ENCODE results near the gene YBEY.

The YBEY gene

DNA sequence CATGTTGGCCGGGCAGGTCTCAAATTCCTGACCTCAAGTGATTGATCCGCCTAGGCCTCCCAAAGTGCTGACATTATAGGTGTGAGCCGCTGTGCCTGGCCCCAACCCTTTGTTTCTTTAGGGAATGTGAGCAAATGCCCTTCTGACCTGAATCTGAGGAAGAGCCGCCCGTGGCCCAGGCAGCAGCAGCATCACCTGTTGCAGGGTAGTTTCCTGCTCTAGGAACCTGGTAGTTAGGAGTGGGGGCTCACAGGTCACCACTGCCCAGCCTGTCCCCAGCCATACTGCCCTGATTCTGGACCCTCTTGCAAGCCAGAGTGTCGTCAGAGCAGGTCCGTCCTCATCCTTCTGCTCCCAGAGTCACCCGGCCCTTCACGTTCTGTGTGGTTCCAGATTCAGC, 13.0 kb downstream of the YBEY start:
- ATAC-seq (ENCODE audit: insufficient read depth, low read depth) = no peak

DNA sequence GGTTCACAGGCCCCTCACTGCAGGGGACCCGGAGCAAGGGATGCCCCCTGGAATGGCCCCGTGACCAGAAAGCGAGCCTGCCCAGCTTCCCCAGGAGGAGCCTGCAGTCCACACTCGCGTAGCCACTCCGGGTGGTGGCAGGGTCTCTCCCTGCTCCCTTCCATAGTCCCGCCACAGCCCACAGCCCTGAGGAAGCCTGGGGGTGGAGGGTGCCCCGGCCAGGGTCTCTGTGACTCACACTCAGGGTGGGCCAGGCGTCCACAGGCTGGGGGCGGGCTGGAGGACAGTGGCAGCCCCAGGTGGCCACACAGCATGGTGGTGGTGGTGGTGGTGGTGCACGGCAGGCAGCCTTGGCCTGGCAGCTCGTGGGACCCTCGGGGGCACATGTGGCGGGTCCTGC, 15.6 kb downstream of the YBEY start:
- no peak for TF ChIP-seq EZH2 (IDR thresholded peaks at IDR 0.05; ENCODE audit: borderline replicate concordance, low read depth, low read length, severe bottlenecking)
- TF ChIP-seq, protein P1, sequence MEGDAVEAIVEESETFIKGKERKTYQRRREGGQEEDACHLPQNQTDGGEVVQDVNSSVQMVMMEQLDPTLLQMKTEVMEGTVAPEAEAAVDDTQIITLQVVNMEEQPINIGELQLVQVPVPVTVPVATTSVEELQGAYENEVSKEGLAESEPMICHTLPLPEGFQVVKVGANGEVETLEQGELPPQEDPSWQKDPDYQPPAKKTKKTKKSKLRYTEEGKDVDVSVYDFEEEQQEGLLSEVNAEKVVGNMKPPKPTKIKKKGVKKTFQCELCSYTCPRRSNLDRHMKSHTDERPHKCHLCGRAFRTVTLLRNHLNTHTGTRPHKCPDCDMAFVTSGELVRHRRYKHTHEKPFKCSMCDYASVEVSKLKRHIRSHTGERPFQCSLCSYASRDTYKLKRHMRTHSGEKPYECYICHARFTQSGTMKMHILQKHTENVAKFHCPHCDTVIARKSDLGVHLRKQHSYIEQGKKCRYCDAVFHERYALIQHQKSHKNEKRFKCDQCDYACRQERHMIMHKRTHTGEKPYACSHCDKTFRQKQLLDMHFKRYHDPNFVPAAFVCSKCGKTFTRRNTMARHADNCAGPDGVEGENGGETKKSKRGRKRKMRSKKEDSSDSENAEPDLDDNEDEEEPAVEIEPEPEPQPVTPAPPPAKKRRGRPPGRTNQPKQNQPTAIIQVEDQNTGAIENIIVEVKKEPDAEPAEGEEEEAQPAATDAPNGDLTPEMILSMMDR (IDR thresholded peaks at IDR 0.05; ENCODE audit: borderline replicate concordance, extremely low read depth, low read length, poor library complexity, severe bottlenecking) = no peak
- peaks cover 3% of the 10 kb centered on the region; the same call in 1 of the 2 replicates for H3K79me2 ChIP-seq (ENCODE audit: insufficient read depth, low read length)
- H3K9ac ChIP-seq (ENCODE audit: low read depth, low read length) = no peak overlapping the region
- no peak overlapping the region for H2AFZ ChIP-seq (ENCODE audit: low read depth, low read length)
- H3K27me3 ChIP-seq (ENCODE audit: insufficient read depth, low read length, poor library complexity) = no peaks in the 10 kb centered on the region
- no peak overlapping the region for H3K4me2 ChIP-seq (ENCODE audit: insufficient read depth, low read length)
- peaks cover 8% of the 10 kb centered on the region; the same call in 1 of the 2 replicates for H4K20me1 ChIP-seq (ENCODE audit: insufficient read depth, low read length)
- DNase-seq = no peak
- no peak overlapping the region for H3K4me3 ChIP-seq (ENCODE audit: low read depth in 1 of 2, low read length in 2 of 2)
- no peak overlapping the region for H3K27ac ChIP-seq (ENCODE audit: low read length)
- H3K4me1 ChIP-seq (ENCODE audit: insufficient read depth, low read length) = no peaks in the 10 kb centered on the region
- no peaks in the 10 kb centered on the region for H3K9me3 ChIP-seq (ENCODE audit: insufficient read depth, low read length, severe bottlenecking)
- peaks cover 63% of the 10 kb centered on the region for H3K36me3 ChIP-seq (ENCODE audit: insufficient read depth, low read length)
- no peak for ATAC-seq (ENCODE audit: insufficient read depth, low read depth)

More for the DNA sequence above, 13.0 kb downstream of the YBEY start:
- DNase-seq = no peak
- H3K9ac ChIP-seq (ENCODE audit: low read depth, low read length) = no peak overlapping the region
- H3K4me1 ChIP-seq (ENCODE audit: insufficient read depth, low read length) = no peaks in the 10 kb centered on the region
- no peaks in the 10 kb centered on the region for H3K9me3 ChIP-seq (ENCODE audit: insufficient read depth, low read length, severe bottlenecking)
- no peaks in the 10 kb centered on the region for H3K79me2 ChIP-seq (ENCODE audit: insufficient read depth, low read length)
- peaks cover 8% of the 10 kb centered on the region; the same call in 1 of the 2 replicates for H4K20me1 ChIP-seq (ENCODE audit: insufficient read depth, low read length)
- TF ChIP-seq EZH2 (IDR thresholded peaks at IDR 0.05; ENCODE audit: borderline replicate concordance, low read depth, low read length, severe bottlenecking) = no peak
- TF ChIP-seq, protein P1 (IDR thresholded peaks at IDR 0.05; ENCODE audit: borderline replicate concordance, extremely low read depth, low read length, poor library complexity, severe bottlenecking) = no peak
- H3K27ac ChIP-seq (ENCODE audit: low read length) = no peak overlapping the region
- H3K4me3 ChIP-seq (ENCODE audit: low read depth in 1 of 2, low read length in 2 of 2) = no peak overlapping the region
- no peak overlapping the region for H3K4me2 ChIP-seq (ENCODE audit: insufficient read depth, low read length)
- peaks cover 43% of the 10 kb centered on the region for H3K36me3 ChIP-seq (ENCODE audit: insufficient read depth, low read length)
- no peaks in the 10 kb centered on the region for H3K27me3 ChIP-seq (ENCODE audit: insufficient read depth, low read length, poor library complexity)
- H2AFZ ChIP-seq (ENCODE audit: low read depth, low read length) = no peak overlapping the region

DNA sequence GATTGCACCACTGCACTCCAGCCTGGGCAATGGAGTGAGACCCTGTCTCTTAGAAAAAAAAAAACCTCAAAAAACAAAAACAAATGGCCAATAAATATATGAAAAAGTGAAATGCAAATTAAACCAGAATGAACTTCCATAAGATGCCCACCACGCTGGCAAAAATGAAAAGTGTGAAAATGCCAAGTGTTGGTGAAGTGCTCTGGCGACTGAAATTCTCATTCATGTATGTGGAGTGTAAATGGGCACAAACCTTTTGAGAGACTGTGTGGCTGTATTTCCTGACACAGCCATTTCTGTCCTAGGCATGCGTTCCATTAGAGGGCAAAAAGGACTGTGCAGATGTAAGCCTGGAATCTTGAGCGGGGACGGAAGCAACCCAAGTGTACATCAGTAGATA, 18.3 kb downstream of the YBEY start:
- H3K36me3 ChIP-seq (ENCODE audit: insufficient read depth, low read length) = peaks cover 84% of the 10 kb centered on the region
- peaks cover 9% of the 10 kb centered on the region; the same call in 1 of the 2 replicates for H3K79me2 ChIP-seq (ENCODE audit: insufficient read depth, low read length)
- H3K4me2 ChIP-seq (ENCODE audit: insufficient read depth, low read length) = no peak overlapping the region
- H3K9ac ChIP-seq (ENCODE audit: low read depth, low read length) = no peak overlapping the region
- no peaks in the 10 kb centered on the region for H3K4me1 ChIP-seq (ENCODE audit: insufficient read depth, low read length)
- H3K27ac ChIP-seq (ENCODE audit: low read length) = no peak overlapping the region
- no peaks in the 10 kb centered on the region for H3K9me3 ChIP-seq (ENCODE audit: insufficient read depth, low read length, severe bottlenecking)
- TF ChIP-seq EZH2 (IDR thresholded peaks at IDR 0.05; ENCODE audit: borderline replicate concordance, low read depth, low read length, severe bottlenecking) = no peak
- no peak overlapping the region for H3K4me3 ChIP-seq (ENCODE audit: low read depth in 1 of 2, low read length in 2 of 2)
- DNase-seq = no peak
- no peaks in the 10 kb centered on the region for H3K27me3 ChIP-seq (ENCODE audit: insufficient read depth, low read length, poor library complexity)
- no peak overlapping the region for H2AFZ ChIP-seq (ENCODE audit: low read depth, low read length)
- no peak for ATAC-seq (ENCODE audit: insufficient read depth, low read depth)
- peaks cover 11% of the 10 kb centered on the region; the same call in 1 of the 2 replicates for H4K20me1 ChIP-seq (ENCODE audit: insufficient read depth, low read length)

DNA sequence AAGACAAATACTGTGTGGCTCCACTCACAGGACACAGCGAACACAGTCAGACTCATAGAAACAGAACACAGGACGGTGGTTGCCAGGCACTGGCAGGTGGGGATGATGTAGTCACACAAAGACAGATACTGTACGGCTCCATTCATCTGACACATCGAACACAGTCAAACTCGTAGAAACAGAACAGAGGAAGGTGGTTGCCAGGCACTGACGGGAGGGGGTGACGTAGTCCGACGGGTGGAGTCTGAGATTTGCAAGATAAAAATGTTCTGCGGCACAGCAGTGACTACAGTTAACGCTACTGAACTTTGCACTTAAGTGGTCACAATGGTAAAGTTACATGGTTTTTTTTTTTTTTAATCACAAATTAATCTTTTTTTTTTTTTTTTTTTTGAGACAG, 18.8 kb downstream of the YBEY start:
- peaks cover 82% of the 10 kb centered on the region for H3K36me3 ChIP-seq (ENCODE audit: insufficient read depth, low read length)
- H3K4me3 ChIP-seq (ENCODE audit: low read depth in 1 of 2, low read length in 2 of 2) = no peak overlapping the region
- no peak overlapping the region for H3K4me2 ChIP-seq (ENCODE audit: insufficient read depth, low read length)
- no peak for TF ChIP-seq EZH2 (IDR thresholded peaks at IDR 0.05; ENCODE audit: borderline replicate concordance, low read depth, low read length, severe bottlenecking)
- TF ChIP-seq, protein P1 (IDR thresholded peaks at IDR 0.05; ENCODE audit: borderline replicate concordance, extremely low read depth, low read length, poor library complexity, severe bottlenecking) = no peak
- H3K27ac ChIP-seq (ENCODE audit: low read length) = no peak overlapping the region
- H3K27me3 ChIP-seq (ENCODE audit: insufficient read depth, low read length, poor library complexity) = no peaks in the 10 kb centered on the region
- DNase-seq = no peak
- peaks cover 9% of the 10 kb centered on the region; the same call in 1 of the 2 replicates for H3K79me2 ChIP-seq (ENCODE audit: insufficient read depth, low read length)
- no peaks in the 10 kb centered on the region for H3K9me3 ChIP-seq (ENCODE audit: insufficient read depth, low read length, severe bottlenecking)
- no peak for ATAC-seq (ENCODE audit: insufficient read depth, low read depth)
- H3K4me1 ChIP-seq (ENCODE audit: insufficient read depth, low read length) = no peaks in the 10 kb centered on the region
- peaks cover 11% of the 10 kb centered on the region; the same call in 1 of the 2 replicates for H4K20me1 ChIP-seq (ENCODE audit: insufficient read depth, low read length)
- no peak overlapping the region for H2AFZ ChIP-seq (ENCODE audit: low read depth, low read length)
- no peak overlapping the region for H3K9ac ChIP-seq (ENCODE audit: low read depth, low read length)
